Adrenal gland (tissue), 12 donors: Measurements from ENCODE around the gene TSHZ2. TPM values are rescaled to one million over a fixed set of nuclear protein-coding genes. Genes with fewer than 3 reads are reported as not detected.

Experiments
- DNase-seq, 7 donors: peaks; one replicate each; pipeline ENCODE4 v3.0.0-alpha.2; 2019 to 2020
- H3K27ac ChIP-seq, 5 donors: fragments of 200-600 bp; sonication (generic) in 4 of 5; 1 replicate in 3 of 5; 2 replicates in 2 of 5; pipeline versions ENCODE4 v1.5.1 to v1.8.0; 2016 to 2020; ENCODE audit warnings: mild to moderate bottlenecking in 1 of 5
- H3K27me3 ChIP-seq: fragments of 200-600 bp; 2 replicates; pipeline ENCODE4 v1.8.0; 2021
- H3K36me3 ChIP-seq, 2 donors: fragments of 200-600 bp; replicated peaks in 1 of 2; 1 replicate in 1 of 2; 2 replicates in 1 of 2; pipeline versions ENCODE4 v1.5.1 to v1.8.0; 2018 to 2022
- H3K4me1 ChIP-seq, 2 donors: fragments of 200-600 bp; replicated peaks in 1 of 2; 1 replicate in 1 of 2; 2 replicates in 1 of 2; pipeline versions ENCODE4 v1.5.1 to v1.8.0; 2018 to 2021
- H3K4me3 ChIP-seq, 4 donors: fragments of 200-600 bp; sonication (generic) in 3 of 4; one replicate each; pipeline ENCODE4 v1.5.1; 2016 to 2018
- H3K9me3 ChIP-seq, 3 donors: fragments of 200-600 bp; sonication (generic) in 1 of 3; replicated peaks in 1 of 3; 1 replicate in 2 of 3; 2 replicates in 1 of 3; pipeline versions ENCODE4 v1.5.1 to v1.8.0; 2016 to 2021
- POLR2A ChIP-seq, 2 donors: fragments of 450-650 bp; IDR thresholded peaks; one replicate each; pipeline ENCODE4 v1.6.1; 2017; ENCODE audit warnings: antibody characterized with exemption in 2 of 2, mild to moderate bottlenecking in 2 of 2, moderate library complexity in 1 of 2
- WGBS, 4 donors: extraction: QIAGEN DNeasy Blood & Tissue Kit in 2 of 4; methylation state at CpG; one replicate each; pipeline versions ENCODE4 v1.1.5 to v1.1.7; 2013 to 2017; 5-methylcytosine and 5-hydroxymethylcytosine counted together
- intact Hi-C, 2 donors: fragments of 100-400 bp; cut with DNase I; formaldehyde crosslinking; loops; one replicate each; pipeline versions ENCODE4 v1.14.1 to v1.15.0; 2022 to 2023
- polyA plus RNA-seq, 3 donors: library from polyadenylated mRNA; stranded (reverse); fragments of 200-250 nt in 2 of 3; fragments of 350-450 nt in 1 of 3; fragmentation: Illumina TruSeq in 1 of 3; extraction: RNeasy Lipid Tissue Mini Kit (QIAGEN cat#74804) in 1 of 3; gene quantifications; one replicate each; pipeline ENCODE4 v1.2.3, GENCODE V29; 2013 to 2014
- total RNA-seq, 9 donors: library from RNA; depleted of rRNA in 4 of 9; stranded (reverse); fragments of >200 nt in 4 of 9; fragments of 120-200 nt in 1 of 9; fragmentation: NEBNext Ultra II Directional in 1 of 9; extraction: Animal tissue kit (Norgen Biotek cat#: 25700) in 1 of 9; gene quantifications; one replicate each; pipeline versions ENCODE4 v1.1.0 to v1.2.4, GENCODE V29; 2013 to 2023
- TF ChIP-seq, protein P1 (sequence below), 6 experiments: fragments of 450-650 bp in 4 of 6; fragments of 200-600 bp in 2 of 6; sonication (generic) in 1 of 6; IDR thresholded peaks; 1 replicate in 5 of 6; 2 replicates in 1 of 6; pipeline versions ENCODE4 v1.5.1 to v1.8.0; 2016 to 2021; ENCODE audit warnings: antibody characterized with exemption in 6 of 6, mild to moderate bottlenecking in 2 of 6, moderate library complexity in 1 of 6
- donor health status: healthy with polysubstance abuse.
- donor health status: Bipolar disorder and iron deficiency.
- donor health status: DM: yes; HTN: yes; CAD: no.
- donor health status: DM: no; HTN: no; CAD: no.
- donor health status: DM: no; HTN: no; CAD: no.
- donor health status: DM: yes; HTN: yes; CAD: no.

The TSHZ2 gene
- total and polyA plus RNA-seq, 12 donors: 20.5 to 87.1 (median 52.4) TPM

GRCh38 chr20:53406580-53406979 lies 434.4 kb downstream of the TSHZ2 start:
- WGBS, 4 donors: 92 to 99% (median 96%) methylated on average over 3 of the region's 3 CpGs
- Histone ChIP-seq H3K4me3 (no peak overlapping the region), H3K27ac (no peak overlapping the region), H3K9me3 (no peaks in the 10 kb centered on the region), H3K4me1 (peaks cover 0 to 15% of the 10 kb centered on the region in 2 donors), H3K36me3 (no peaks in the 10 kb centered on the region), H3K27me3 (no peaks in the 10 kb centered on the region)
- DNase-seq: no peak
- intact Hi-C loops: no loop called here
- TF ChIP-seq POLR2A (IDR thresholded peaks at IDR 0.05): no peak
- TF ChIP-seq, protein P1, sequence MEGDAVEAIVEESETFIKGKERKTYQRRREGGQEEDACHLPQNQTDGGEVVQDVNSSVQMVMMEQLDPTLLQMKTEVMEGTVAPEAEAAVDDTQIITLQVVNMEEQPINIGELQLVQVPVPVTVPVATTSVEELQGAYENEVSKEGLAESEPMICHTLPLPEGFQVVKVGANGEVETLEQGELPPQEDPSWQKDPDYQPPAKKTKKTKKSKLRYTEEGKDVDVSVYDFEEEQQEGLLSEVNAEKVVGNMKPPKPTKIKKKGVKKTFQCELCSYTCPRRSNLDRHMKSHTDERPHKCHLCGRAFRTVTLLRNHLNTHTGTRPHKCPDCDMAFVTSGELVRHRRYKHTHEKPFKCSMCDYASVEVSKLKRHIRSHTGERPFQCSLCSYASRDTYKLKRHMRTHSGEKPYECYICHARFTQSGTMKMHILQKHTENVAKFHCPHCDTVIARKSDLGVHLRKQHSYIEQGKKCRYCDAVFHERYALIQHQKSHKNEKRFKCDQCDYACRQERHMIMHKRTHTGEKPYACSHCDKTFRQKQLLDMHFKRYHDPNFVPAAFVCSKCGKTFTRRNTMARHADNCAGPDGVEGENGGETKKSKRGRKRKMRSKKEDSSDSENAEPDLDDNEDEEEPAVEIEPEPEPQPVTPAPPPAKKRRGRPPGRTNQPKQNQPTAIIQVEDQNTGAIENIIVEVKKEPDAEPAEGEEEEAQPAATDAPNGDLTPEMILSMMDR (IDR thresholded peaks at IDR 0.05): no peak

GRCh38 chr20:53408691-53409446 lies 436.7 kb downstream of the TSHZ2 start:
- intact Hi-C loops: no loop called here
- 62 to 66% (median 63%) methylated on average over 11 of the region's 11 CpGs for WGBS, 4 donors

DNA sequence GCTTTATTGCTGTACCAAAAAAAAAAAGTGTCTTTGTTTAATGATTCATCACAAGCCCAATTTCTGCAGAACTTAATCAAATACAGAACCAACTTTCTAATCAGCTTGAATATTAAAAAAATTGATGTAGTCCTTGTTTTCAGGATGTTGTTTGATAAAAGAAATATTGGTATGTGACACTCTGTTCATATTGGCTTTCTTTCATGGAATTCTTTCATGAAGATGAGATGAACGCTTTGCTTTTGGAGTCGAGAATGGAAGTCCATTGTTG lies 437.2 kb downstream of the TSHZ2 start:
- intact Hi-C loops: no loop called here
- H3K4me1 ChIP-seq: peaks cover 0 to 21% of the 10 kb centered on the region in 2 donors
- 66 to 81% (median 74%) methylated on average over 2 of the region's 2 CpGs for WGBS, 4 donors
- H3K27ac ChIP-seq: no peak overlapping the region
- H3K27me3 ChIP-seq: no peaks in the 10 kb centered on the region
- TF ChIP-seq, protein P1 (IDR thresholded peaks at IDR 0.05): no peak
- no peak for TF ChIP-seq POLR2A (IDR thresholded peaks at IDR 0.05)
- no peak for DNase-seq
- H3K36me3 ChIP-seq: no peaks in the 10 kb centered on the region
- H3K4me3 ChIP-seq: no peak overlapping the region
- H3K9me3 ChIP-seq: no peaks in the 10 kb centered on the region

More at GRCh38 chr20:53408691-53409446, 436.7 kb downstream of the TSHZ2 start:
- no peak for TF ChIP-seq POLR2A (IDR thresholded peaks at IDR 0.05)
- TF ChIP-seq, protein P1 (IDR thresholded peaks at IDR 0.05): no peak
- peak overlapping the region in 1 of 5 donors; percentile 46 for H3K27ac ChIP-seq
- no peaks in the 10 kb centered on the region for H3K9me3 ChIP-seq
- H3K4me3 ChIP-seq: no peak overlapping the region
- H3K27me3 ChIP-seq: no peaks in the 10 kb centered on the region
- H3K4me1 ChIP-seq: peaks cover 0 to 17% of the 10 kb centered on the region in 2 donors
- no peak for DNase-seq
- no peaks in the 10 kb centered on the region for H3K36me3 ChIP-seq

DNA sequence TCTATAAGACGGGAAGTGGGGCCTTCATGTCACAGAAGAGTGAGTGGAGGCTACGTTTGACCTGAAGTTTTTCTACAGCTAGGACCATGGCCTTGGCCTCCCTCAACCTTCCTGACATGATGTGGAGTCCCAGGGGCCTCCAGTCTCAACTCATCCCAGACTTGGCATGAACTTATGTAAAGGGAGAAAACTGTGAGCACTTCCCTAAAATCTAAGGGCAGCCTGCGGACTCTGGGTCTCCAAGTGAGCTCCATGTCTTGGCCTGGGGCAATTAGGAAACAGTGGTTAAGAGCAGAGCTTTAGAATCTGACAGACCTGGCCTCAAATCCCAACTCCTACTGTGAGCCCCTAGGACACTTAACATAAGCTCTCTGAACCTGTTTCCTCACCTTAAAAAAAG lies 439.0 kb downstream of the TSHZ2 start:
- no peak for DNase-seq
- Histone ChIP-seq H3K9me3 (no peaks in the 10 kb centered on the region), H3K4me3 (no peak overlapping the region), H3K4me1 (peaks cover 0 to 21% of the 10 kb centered on the region in 2 donors), H3K27ac (no peak overlapping the region), H3K36me3 (no peaks in the 10 kb centered on the region), H3K27me3 (no peaks in the 10 kb centered on the region)
- TF ChIP-seq, protein P1 (IDR thresholded peaks at IDR 0.05): no peak
- TF ChIP-seq POLR2A (IDR thresholded peaks at IDR 0.05): no peak
- intact Hi-C loops: no loop called here
- WGBS, 4 donors: 88 to 97% (median 94%) methylated on average over 2 to 3 of the region's 3 CpGs
